Measurements from ENCODE around the gene GRIK2.

The GRIK2 gene

GRCh38 chr6:101400326-101401135 lies 7.0 kb downstream of the GRIK2 start:
- no peak for DNase-seq (ENCODE audit: low read depth in 3 of 3)

DNA sequence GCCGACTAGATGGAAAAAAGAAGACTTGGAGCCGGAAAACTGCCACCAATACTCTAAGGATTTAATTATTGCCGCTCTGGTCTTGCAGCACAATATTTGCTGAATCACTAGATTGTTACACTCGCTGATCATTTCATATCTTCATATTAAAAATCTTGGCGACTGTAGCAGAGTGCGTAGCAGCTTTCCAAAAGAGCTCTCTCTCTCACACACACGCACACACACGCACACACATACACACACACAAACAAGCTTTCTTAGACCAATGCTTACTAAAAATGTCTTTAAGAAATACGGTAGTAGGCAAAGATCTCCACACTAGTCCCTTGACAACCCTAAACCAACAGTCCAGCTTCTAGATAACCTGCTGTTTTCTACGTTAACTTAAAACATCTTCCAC lies 7.7 kb downstream of the GRIK2 start:
- no peak for DNase-seq (ENCODE audit: low read depth in 3 of 3)

GRCh38 chr6:101401792-101402621 lies 8.5 kb downstream of the GRIK2 start:
- no peak for DNase-seq (ENCODE audit: low read depth in 3 of 3)

- DNase-seq (ENCODE audit: low read depth in 3 of 3), result no peak
Measured at GRCh38 chr6:101402622-101403031, 9.1 kb downstream of the GRIK2 start.

DNA sequence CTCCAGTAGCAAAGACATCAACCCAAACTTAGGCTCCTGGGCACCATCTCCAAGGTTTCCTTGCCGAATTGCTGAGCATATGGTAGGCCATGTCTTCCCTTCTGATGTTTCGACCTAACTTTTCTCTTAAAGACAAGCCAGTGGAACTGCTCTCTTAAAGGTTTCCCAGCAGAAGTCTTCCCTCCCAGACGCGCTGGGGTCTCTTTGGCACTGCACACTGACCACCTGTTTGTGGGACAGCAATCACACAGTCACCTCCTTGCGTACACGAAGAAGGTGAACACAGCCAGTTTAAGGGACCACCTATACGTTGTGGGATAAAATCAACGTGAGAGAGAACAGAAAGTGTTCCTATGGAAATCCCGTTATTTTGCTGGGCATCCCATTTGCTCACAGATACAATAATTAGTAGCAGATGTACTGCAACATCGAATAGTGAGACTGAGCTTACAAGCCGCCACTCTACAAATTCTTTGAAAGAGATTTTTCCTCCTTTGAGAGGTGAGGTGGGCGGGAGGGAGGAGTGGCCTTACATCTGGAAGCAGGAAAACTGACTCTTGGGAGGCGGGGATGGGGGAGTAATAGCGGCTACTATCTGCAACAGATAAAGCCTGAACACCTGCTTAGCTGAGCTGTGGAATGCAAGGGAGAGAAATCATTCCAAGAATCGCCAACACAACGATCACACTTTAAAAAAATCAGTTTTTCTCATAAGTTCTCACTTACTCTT lies 9.9 kb downstream of the GRIK2 start:
- no peak for DNase-seq (ENCODE audit: low read depth in 3 of 3)

- DNase-seq (ENCODE audit: low read depth in 3 of 3), result no peak
Measured at GRCh38 chr6:101404775-101405174, 11.3 kb downstream of the GRIK2 start.

DNA sequence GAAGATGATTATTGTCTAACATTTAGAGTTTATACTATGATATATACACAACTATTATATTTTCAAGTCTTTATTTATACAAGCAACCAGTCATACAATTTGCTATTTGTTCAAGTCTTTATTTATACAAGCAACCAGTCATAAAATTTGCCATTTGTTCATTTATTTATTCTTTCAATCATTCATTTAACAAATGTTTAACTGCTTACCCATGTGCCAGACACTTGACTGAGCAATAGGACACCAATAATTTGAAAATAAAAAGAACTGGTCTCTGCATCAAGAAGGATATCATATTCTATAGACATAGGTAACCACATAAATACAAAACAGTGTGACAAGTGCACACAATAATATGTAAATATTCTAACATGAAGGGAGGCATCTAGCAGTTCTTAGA lies 20.3 kb downstream of the GRIK2 start:
- DNase-seq (ENCODE audit: low read depth in 3 of 3), result no peak

DNA sequence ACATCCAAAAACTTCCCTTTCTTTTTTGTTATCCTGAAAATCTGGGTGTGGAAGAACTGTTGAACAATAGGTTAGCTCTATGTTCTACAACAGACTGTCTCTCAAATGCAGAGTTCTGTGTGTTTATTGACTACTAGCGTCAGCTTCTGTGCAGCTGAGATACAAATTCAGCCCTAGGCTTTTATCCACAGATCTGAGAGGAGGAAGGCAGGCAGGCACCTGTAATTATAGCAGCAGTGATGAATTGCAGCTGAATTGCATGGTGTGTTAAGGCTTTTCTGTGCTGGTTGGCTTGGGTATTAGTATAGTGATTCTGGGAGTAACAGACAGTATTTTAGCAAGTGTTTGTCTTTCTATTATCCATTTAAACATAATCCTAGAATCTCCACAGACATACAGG lies 24.4 kb downstream of the GRIK2 start:
- DNase-seq (ENCODE audit: low read depth in 3 of 3), result no peak

DNA sequence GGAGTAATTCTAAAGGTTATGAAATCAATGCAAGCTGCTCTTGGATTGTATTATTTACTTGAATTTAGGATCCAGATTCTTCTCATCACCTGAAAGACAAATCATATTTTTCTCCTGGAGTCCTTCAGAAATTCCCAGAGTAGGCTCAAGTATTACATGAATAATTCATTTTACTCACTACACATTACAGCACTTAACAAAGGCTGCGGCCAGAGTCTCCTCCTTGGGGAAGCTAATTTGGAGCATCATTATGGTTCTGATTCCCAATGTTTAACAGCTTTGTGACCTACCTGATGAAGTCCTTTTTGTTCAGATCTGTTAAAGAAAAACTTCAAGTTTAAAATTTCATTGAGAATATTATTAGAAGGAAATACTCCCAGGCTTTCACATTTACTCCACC lies 28.7 kb downstream of the GRIK2 start:
- no peak for DNase-seq (ENCODE audit: low read depth in 3 of 3)

DNA sequence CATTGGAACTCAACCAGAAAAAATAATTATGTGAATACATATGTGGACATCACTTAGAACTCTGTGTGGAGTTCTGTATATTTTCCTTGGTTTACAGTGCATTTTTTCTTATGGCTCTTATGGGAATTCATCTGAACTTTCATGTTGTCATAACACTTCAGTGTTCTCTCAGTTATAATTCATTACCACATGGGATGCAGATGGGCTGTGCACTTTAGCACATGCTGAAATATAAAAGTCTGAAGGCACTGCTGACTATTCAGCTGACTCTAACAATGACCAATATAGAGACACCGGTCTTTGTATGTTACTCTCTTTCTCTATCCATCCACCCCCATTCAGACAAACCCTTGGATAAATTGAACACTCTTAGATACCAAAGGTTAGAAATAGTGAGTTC lies 29.3 kb downstream of the GRIK2 start:
- no peak for DNase-seq (ENCODE audit: low read depth in 3 of 3)

- no peak for DNase-seq (ENCODE audit: low read depth in 3 of 3)
Measured at GRCh38 chr6:101429270-101429669, 35.8 kb downstream of the GRIK2 start.

DNA sequence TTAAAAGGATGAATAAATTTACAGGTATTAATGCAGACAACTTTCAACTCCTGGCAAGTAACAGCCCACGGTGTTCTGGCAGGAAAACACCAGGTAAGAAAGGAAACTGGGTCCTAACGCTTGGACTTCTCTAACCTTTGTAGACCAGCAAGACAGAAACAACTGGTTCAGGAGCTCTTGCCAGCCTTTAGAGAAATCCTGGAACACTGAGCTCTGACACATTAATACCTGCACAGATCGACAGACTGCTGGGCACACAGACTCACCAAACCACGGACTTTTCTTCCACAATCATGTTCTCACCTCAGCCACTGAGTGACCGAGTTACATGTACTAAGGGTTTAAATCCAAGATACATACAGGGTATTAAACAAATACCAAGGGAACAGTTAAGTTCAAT lies 36.3 kb downstream of the GRIK2 start:
- DNase-seq (ENCODE audit: low read depth in 3 of 3), result no peak

- no peak for DNase-seq (ENCODE audit: low read depth in 3 of 3)
Measured at GRCh38 chr6:101433141-101433540, 39.6 kb downstream of the GRIK2 start.

- no peak for DNase-seq (ENCODE audit: low read depth in 3 of 3)
Measured at GRCh38 chr6:101434601-101435000, 41.1 kb downstream of the GRIK2 start.

DNA sequence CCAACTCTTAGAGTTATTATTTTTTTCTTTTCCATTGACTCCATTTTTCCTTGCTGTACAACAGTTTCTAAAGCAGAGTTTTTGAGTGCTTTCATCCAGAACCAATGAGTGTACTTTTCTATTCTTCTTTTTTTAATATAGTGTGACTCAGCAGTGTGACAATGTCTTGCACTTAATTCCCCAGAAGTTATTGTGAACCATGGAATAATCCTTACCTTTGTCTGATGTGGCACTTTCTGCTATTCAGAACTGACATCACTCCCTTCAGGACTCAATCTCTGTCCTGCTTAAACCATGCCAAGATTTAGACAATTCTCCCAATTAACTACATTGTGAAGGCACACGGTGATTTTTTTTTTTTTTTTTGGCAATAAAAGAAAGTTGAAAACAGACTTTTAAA lies 41.5 kb downstream of the GRIK2 start:
- no peak for DNase-seq (ENCODE audit: low read depth in 3 of 3)

DNA sequence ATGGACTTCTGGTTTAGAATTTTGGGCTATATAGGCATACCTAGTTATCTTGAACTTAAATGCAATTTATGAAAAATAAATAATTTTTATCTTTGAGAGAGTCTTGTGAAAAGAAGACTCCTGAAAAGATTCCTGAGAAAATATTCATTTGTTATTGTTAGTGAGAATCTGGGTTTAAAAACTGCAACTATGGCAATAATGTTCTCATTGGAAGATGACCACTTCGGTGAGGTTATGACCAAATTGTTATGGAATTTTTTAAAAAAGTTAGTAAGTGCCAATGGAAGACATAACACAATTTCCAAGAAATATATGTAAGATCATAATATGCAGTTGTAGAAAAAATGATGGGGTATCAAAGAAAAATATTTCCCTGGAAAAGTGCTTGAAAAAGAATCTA lies 46.3 kb downstream of the GRIK2 start:
- DNase-seq (ENCODE audit: low read depth in 3 of 3), result no peak

DNA sequence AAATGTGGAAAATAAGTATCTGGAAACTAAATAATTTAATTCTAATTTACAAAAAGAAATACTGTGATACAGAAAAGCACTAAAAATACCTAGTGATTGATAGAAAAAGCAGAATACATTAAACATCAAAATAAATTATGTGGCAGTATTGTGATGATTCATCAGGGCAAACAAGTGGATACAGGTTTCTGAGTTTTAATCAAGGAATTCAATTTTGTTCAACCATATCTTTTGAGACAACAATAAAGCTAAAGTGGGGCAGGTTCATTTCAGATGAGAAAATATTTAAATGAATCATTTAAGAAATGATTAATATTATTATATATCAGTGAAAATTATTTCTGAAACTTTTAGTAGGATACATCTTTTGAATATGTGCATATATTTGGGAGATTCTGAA lies 49.8 kb downstream of the GRIK2 start:
- DNase-seq (ENCODE audit: low read depth in 3 of 3), result no peak

DNA sequence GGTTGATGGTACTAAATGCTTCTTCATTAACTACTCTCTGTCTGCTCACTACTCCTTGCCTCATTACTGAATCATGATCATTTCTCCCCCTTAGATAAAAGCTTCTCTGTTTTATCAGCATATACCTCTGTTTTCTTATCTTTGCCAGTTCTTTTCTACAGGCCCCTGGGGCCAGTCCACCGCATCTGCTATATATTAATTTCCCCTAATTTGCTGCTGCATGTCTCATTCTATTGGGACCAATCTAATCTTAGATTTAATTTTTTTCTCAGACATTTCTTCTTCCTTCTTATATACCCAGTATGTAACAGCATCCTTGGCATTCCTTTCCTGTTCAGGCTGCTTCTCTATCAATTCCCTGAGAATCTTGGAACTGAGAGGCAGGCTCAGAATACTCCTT lies 51.2 kb downstream of the GRIK2 start:
- no peak for DNase-seq (ENCODE audit: low read depth in 3 of 3)

DNA sequence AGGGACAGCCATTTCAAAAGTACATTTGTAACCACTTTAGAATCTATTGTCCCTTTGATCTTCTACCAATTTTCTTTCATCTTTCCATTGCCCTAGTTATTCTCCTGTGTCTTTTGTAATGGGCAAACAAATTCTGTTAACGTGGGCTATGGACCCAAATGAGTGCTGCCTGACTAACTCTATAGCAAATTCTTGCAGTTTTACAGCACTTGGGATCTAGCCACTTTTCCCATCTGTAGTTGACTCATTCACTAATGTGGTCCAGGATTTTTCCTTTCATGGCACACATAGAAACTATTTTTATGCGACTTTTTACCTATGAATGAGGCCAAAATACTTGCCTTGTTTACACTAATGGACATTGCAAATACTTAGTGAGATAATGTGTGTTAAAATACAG lies 52.0 kb downstream of the GRIK2 start:
- no peak for DNase-seq (ENCODE audit: low read depth in 3 of 3)

DNA sequence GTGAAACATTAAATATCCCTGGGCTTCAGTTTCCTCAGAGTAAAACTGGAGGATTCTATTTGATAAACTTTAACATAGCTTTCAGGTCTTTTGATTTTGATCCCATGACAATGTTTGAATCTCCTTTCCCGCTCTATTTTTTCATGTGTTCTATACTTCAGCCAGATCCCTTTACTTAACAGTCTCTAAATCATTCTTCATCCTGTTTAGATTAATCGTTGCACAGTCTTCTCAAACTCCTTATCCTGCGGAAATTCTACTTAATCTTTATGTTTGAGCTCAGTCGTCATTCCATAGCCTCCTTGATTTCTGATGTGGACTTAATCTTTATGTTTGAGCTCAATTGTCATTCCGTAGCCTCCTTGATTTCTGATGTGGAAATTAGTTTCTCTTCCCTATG lies 57.4 kb downstream of the GRIK2 start:
- no peak for DNase-seq (ENCODE audit: low read depth in 3 of 3)

DNA sequence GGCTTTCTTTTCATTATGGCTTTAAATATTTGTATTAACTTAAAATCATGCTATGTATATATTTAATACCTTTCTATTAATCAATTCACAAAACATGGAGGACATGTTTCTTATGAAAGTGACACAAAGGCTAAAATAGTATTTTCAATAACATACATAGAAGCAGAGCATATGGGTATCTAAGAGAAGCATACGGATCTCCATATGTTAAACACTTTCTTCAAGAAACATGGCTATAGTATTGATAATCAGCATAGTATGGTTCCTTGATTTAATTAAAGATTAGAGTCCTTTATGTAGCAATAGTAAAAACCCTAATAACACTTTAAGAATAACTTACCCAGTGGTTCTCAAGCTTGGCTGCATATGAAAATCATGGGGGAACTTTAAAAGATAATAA lies 58.5 kb downstream of the GRIK2 start:
- no peak for DNase-seq (ENCODE audit: low read depth in 3 of 3)

DNA sequence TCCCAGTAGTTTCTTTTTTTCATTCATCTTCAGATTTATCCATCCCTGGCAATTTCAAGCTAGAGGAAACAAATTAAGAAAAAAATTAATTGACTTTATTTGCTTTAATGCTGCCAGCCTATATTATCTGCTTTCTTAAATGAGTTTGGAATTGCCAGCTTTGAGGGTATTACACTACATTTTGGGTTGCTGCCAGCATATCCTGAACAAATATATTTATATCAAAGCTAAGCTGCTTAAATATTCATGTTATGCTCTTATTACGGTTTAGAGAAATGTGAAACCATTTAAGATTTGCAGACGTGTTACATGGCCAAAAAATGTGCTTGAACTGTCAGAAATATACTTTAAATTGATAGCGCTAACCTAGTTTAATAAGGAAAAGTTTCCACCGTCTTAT lies 59.7 kb downstream of the GRIK2 start:
- DNase-seq (ENCODE audit: low read depth in 3 of 3), result no peak

All from stimulated activated CD4-positive, alpha-beta T cell treated with anti-CD3 and anti-CD28 coated beads, TNF-alpha, amount 100 ng/mL, for 48 hours (primary cell).